WTC11 (cell line): Measurements from ENCODE around the gene ZMYND8. TPM values are rescaled to one million over a fixed set of nuclear protein-coding genes. Genes with fewer than 3 reads are reported as not detected.

ENCODE experiments used
- ATAC-seq: fragments of 200-7000 bp; cut with Tn5 transposase; 2 replicates; pipeline ENCODE4 v1.10.0; 2021; ENCODE audit warnings: mild to moderate bottlenecking, moderate library complexity
- CTCF ChIA-PET: fragments of 300-600 bp; sonication (Branson Sonifier 250); formaldehyde crosslinking; loops from one replicate; lab custom pipeline; 2021; ENCODE audit warnings: antibody characterized with exemption; lab: Charles Lee
- POLR2A ChIA-PET: fragments of 350-600 bp; sonication (Branson Sonifier 250); formaldehyde crosslinking; loops from one replicate; lab custom pipeline; 2021; ENCODE audit warnings: antibody characterized with exemption; lab: Charles Lee
- DNase-seq: peaks from one replicate; pipeline ENCODE4 v3.0.0; 2021; ENCODE audit warnings: low spot score
- H3K27ac Mint-ChIP-seq: 2 replicates; pipeline ENCODE4 v1.8.0; 2021; ENCODE audit warnings: mixed read lengths
- H3K27me3 Mint-ChIP-seq: 2 replicates; pipeline ENCODE4 v1.8.0; 2021; ENCODE audit warnings: low read depth, mild to moderate bottlenecking, moderate library complexity, mixed read lengths
- H3K36me3 Mint-ChIP-seq: 2 replicates; pipeline ENCODE4 v1.8.0; 2021; ENCODE audit warnings: mixed read lengths
- H3K4me1 Mint-ChIP-seq: 2 replicates; pipeline ENCODE4 v1.8.0; 2022; ENCODE audit warnings: mixed read lengths
- H3K4me3 Mint-ChIP-seq: 2 replicates; pipeline ENCODE4 v1.8.0; 2021; ENCODE audit warnings: mild to moderate bottlenecking, moderate library complexity, mixed read lengths
- H3K9me3 Mint-ChIP-seq: 2 replicates; pipeline ENCODE4 v1.8.0; 2021; ENCODE audit warnings: mixed read lengths
- ATF3 ChIP-seq: sonication (generic); formaldehyde crosslinking; conservative IDR thresholded peaks from 2 replicates; pipeline ENCODE4 v1.8.1; 2022; ENCODE audit warnings: mild to moderate bottlenecking, missing genetic modification reagents
- ATF6 ChIP-seq: sonication (generic); formaldehyde crosslinking; IDR thresholded peaks from 2 replicates; pipeline ENCODE4 v1.8.1; 2023; ENCODE audit warnings: mild to moderate bottlenecking, missing genetic modification reagents
- CDX4 ChIP-seq: fragments of 250-450 bp; sonication (Bioruptor Pico); IDR thresholded peaks from 2 replicates; pipeline ENCODE4 v1.9.0; 2021; ENCODE audit warnings: moderate library complexity, mild to moderate bottlenecking, inconsistent platforms, borderline replicate concordance
- CREB1 ChIP-seq: sonication (generic); formaldehyde crosslinking; IDR thresholded peaks from 2 replicates; pipeline ENCODE4 v1.8.0; 2023; ENCODE audit warnings: mild to moderate bottlenecking, missing genetic modification reagents
- E2F4 ChIP-seq: sonication (generic); formaldehyde crosslinking; IDR thresholded peaks from 2 replicates; pipeline ENCODE4 v1.8.1; 2022; ENCODE audit warnings: low read depth, mild to moderate bottlenecking, moderate library complexity, missing genetic modification reagents, borderline replicate concordance
- E2F5 ChIP-seq: sonication (generic); formaldehyde crosslinking; IDR thresholded peaks from 2 replicates; pipeline ENCODE4 v1.8.1; 2022; ENCODE audit warnings: mild to moderate bottlenecking, moderate library complexity, missing genetic modification reagents
- ESRRA ChIP-seq: sonication (generic); formaldehyde crosslinking; IDR thresholded peaks from 2 replicates; pipeline ENCODE4 v1.8.1; 2022; ENCODE audit warnings: mild to moderate bottlenecking, missing genetic modification reagents, borderline replicate concordance
- GABPB1 ChIP-seq: sonication (generic); formaldehyde crosslinking; IDR thresholded peaks from 2 replicates; pipeline ENCODE4 v1.8.1; 2023; ENCODE audit warnings: mild to moderate bottlenecking, missing genetic modification reagents
- GRHL2 ChIP-seq: fragments of 250-450 bp; sonication (Bioruptor Pico); IDR thresholded peaks from 2 replicates; pipeline ENCODE4 v1.8.0; 2022; ENCODE audit warnings: mild to moderate bottlenecking, moderate library complexity; ENCODE audit not compliant: insufficient replicate concordance, severe bottlenecking
- IRF1 ChIP-seq: sonication (generic); formaldehyde crosslinking; IDR thresholded peaks from 2 replicates; pipeline ENCODE4 v1.8.0; 2023; ENCODE audit warnings: missing genetic modification reagents
- JUN ChIP-seq: sonication (generic); formaldehyde crosslinking; IDR thresholded peaks from 2 replicates; pipeline ENCODE4 v1.8.0; 2023; ENCODE audit warnings: mild to moderate bottlenecking, missing genetic modification reagents
- KAT7 ChIP-seq: sonication (generic); formaldehyde crosslinking; IDR thresholded peaks from 2 replicates; pipeline ENCODE4 v1.8.1; 2023; ENCODE audit warnings: missing genetic modification reagents, mild to moderate bottlenecking, borderline replicate concordance
- MXD4 ChIP-seq: fragments of 250-450 bp; sonication (Bioruptor Pico); IDR thresholded peaks from 2 replicates; pipeline ENCODE4 v1.8.0; 2021; ENCODE audit warnings: mild to moderate bottlenecking, moderate library complexity, borderline replicate concordance
- NFATC4 ChIP-seq: fragments of 250-450 bp; sonication (Bioruptor Pico); IDR thresholded peaks from 2 replicates; pipeline ENCODE4 v1.9.0; 2021; ENCODE audit warnings: mild to moderate bottlenecking
- NR1H2 ChIP-seq: sonication (generic); formaldehyde crosslinking; IDR thresholded peaks from 2 replicates; pipeline ENCODE4 v1.9.0; 2021; ENCODE audit warnings: mild to moderate bottlenecking, moderate library complexity, missing genetic modification reagents
- NR3C1 ChIP-seq: sonication (generic); formaldehyde crosslinking; conservative IDR thresholded peaks from 2 replicates; pipeline ENCODE4 v1.8.1; 2023; ENCODE audit warnings: low read depth, mild to moderate bottlenecking, missing genetic modification reagents
- STAT6 ChIP-seq: sonication (generic); formaldehyde crosslinking; conservative IDR thresholded peaks from 2 replicates; pipeline ENCODE4 v1.8.1; 2023; ENCODE audit warnings: mild to moderate bottlenecking, low read depth, missing genetic modification reagents, moderate library complexity
- USF1 ChIP-seq: sonication (generic); formaldehyde crosslinking; IDR thresholded peaks from 2 replicates; pipeline ENCODE4 v1.8.0; 2022; ENCODE audit warnings: mild to moderate bottlenecking, missing genetic modification reagents
- ZMAT4 ChIP-seq: fragments of 250-450 bp; sonication (Bioruptor Pico); IDR thresholded peaks from 2 replicates; pipeline ENCODE4 v1.9.0; 2021; ENCODE audit warnings: mild to moderate bottlenecking
- ZNF263 ChIP-seq: sonication (generic); formaldehyde crosslinking; IDR thresholded peaks from 2 replicates; pipeline ENCODE4 v1.8.1; 2022; ENCODE audit warnings: low read depth, mild to moderate bottlenecking, moderate library complexity, missing genetic modification reagents
- ZNF416 ChIP-seq: fragments of 250-450 bp; sonication (Bioruptor Pico); IDR thresholded peaks from 2 replicates; pipeline ENCODE4 v1.9.0; 2021; ENCODE audit warnings: mild to moderate bottlenecking, inconsistent platforms
- ZNF671 ChIP-seq: fragments of 250-450 bp; sonication (Bioruptor Pico); IDR thresholded peaks from 2 replicates; pipeline ENCODE4 v1.8.0; 2021; ENCODE audit warnings: mild to moderate bottlenecking
- total RNA-seq: library from RNA; stranded (reverse); gene quantifications from 3 replicates; pipeline ENCODE4 v1.2.3, GENCODE V29; 2021

The ZMYND8 gene
- total RNA-seq, 1 experiment from 2014 or later, result 114 TPM

- TF ChIP-seq GRHL2 (CRISPR knock-in tag), result no peak
- TF ChIP-seq NR3C1 (CRISPR knock-in tag), result no peak
- TF ChIP-seq KAT7 (CRISPR knock-in tag), result no peak
- no peak for TF ChIP-seq JUN (CRISPR knock-in tag)
Measured at GRCh38 chr20:47397652-47398301, 41.3 kb upstream of the ZMYND8 start (continued).

- no peak overlapping the region for H3K27ac Mint-ChIP-seq
- H3K9me3 Mint-ChIP-seq, result peaks cover 19% of the 10 kb centered on the region
- ATAC-seq (no peak), DNase-seq (no peak)
- CTCF ChIA-PET, result interaction anchor here (0.7 to 0.9 kb wide), 2 partner anchors 13 to 126 kb away, joined by 3 read pairs; no protein-coding TSS in a partner anchor
- TF ChIP-seq CREB1 (CRISPR knock-in tag) (no peak), NR3C1 (CRISPR knock-in tag) (no peak), KAT7 (CRISPR knock-in tag) (no peak), ZMAT4 (CRISPR knock-in tag) (no peak), MXD4 (CRISPR knock-in tag) (no peak), ZNF416 (CRISPR knock-in tag) (no peak), NFATC4 (CRISPR knock-in tag) (no peak), ATF3 (CRISPR knock-in tag) (no peak), ATF6 (no peak), E2F4 (CRISPR knock-in tag) (no peak), NR1H2 (CRISPR knock-in tag) (no peak), IRF1 (CRISPR knock-in tag) (no peak), ZNF263 (CRISPR knock-in tag) (no peak), ZNF671 (CRISPR knock-in tag) (no peak), USF1 (CRISPR knock-in tag) (no peak), STAT6 (CRISPR knock-in tag) (no peak), E2F5 (no peak), GABPB1 (no peak), ESRRA (CRISPR knock-in tag) (no peak), CDX4 (no peak)
- H3K36me3 Mint-ChIP-seq, result peaks cover 5% of the 10 kb centered on the region
- 0 out of 2 replicates have a peak, but pooled peaks cover 2% of the 10 kb centered on the region for H3K4me1 Mint-ChIP-seq
- H3K4me3 Mint-ChIP-seq, result no peak overlapping the region
- H3K27me3 Mint-ChIP-seq, result no peaks in the 10 kb centered on the region
- POLR2A ChIA-PET, result no interaction called here
Measured at GRCh38 chr20:47396762-47397476, 40.4 kb upstream of the ZMYND8 start.
